ENCODE data around the gene NOL8. TPM values are rescaled to one million over a fixed set of nuclear protein-coding genes. Genes with fewer than 3 reads are reported as not detected.

The NOL8 gene
- total RNA-seq, 2 donors from 2014 or later, result 26.5 to 38.2 TPM

GRCh38 chr9:92293075-92293354 lies 32.1 kb downstream of the NOL8 start:
- DNase-seq (no peak), ATAC-seq (no peak)
- peaks cover 0 to 3% of the 10 kb centered on the region in 2 donors for H3K36me3 ChIP-seq (replicated peaks in 1 of 2; ENCODE audit: insufficient read depth in 1 of 2, low read depth in 2 of 2)
- peak overlapping the region; percentile 39 to 90 for H3K4me3 ChIP-seq
- no peaks in the 10 kb centered on the region for H3K27me3 ChIP-seq
- TF ChIP-seq, protein P1, sequence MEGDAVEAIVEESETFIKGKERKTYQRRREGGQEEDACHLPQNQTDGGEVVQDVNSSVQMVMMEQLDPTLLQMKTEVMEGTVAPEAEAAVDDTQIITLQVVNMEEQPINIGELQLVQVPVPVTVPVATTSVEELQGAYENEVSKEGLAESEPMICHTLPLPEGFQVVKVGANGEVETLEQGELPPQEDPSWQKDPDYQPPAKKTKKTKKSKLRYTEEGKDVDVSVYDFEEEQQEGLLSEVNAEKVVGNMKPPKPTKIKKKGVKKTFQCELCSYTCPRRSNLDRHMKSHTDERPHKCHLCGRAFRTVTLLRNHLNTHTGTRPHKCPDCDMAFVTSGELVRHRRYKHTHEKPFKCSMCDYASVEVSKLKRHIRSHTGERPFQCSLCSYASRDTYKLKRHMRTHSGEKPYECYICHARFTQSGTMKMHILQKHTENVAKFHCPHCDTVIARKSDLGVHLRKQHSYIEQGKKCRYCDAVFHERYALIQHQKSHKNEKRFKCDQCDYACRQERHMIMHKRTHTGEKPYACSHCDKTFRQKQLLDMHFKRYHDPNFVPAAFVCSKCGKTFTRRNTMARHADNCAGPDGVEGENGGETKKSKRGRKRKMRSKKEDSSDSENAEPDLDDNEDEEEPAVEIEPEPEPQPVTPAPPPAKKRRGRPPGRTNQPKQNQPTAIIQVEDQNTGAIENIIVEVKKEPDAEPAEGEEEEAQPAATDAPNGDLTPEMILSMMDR (IDR thresholded peaks at IDR 0.05), result no peak
- no peak for TF ChIP-seq POLR2A (IDR thresholded peaks at IDR 0.05)
- no peaks in the 10 kb centered on the region for H3K9me3 ChIP-seq
- H3K27ac ChIP-seq, result peak overlapping the region in 3 of 4 donors; percentile 22 to 81 (median 81)
- intact Hi-C loops (cut with DNase I), result no loop called here
- peaks cover 32% of the 10 kb centered on the region for H3K4me1 ChIP-seq
- WGBS, 2 donors, result 1 to 2% methylated on average over 5 of the region's 5 CpGs

GRCh38 chr9:92292338-92293074 lies 32.6 kb downstream of the NOL8 start:
- Histone ChIP-seq H3K36me3 (replicated peaks in 1 of 2; ENCODE audit: insufficient read depth in 1 of 2, low read depth in 2 of 2) (peaks cover 0 to 4% of the 10 kb centered on the region in 2 donors), H3K27ac (peak overlapping the region in 3 of 4 donors; percentile 22 to 81 (median 81)), H3K4me1 (peaks cover 32% of the 10 kb centered on the region), H3K9me3 (no peaks in the 10 kb centered on the region), H3K27me3 (no peaks in the 10 kb centered on the region), H3K4me3 (peak overlapping the region in 1 of 2 donors; percentile 90)
- intact Hi-C loops (cut with DNase I), result no loop called here
- ATAC-seq (no peak), DNase-seq (no peak)
- TF ChIP-seq, protein P1 (IDR thresholded peaks at IDR 0.05), result no peak
- no peak for TF ChIP-seq POLR2A (IDR thresholded peaks at IDR 0.05)
- 49 to 55% methylated on average over 8 of the region's 8 CpGs for WGBS, 2 donors

DNA sequence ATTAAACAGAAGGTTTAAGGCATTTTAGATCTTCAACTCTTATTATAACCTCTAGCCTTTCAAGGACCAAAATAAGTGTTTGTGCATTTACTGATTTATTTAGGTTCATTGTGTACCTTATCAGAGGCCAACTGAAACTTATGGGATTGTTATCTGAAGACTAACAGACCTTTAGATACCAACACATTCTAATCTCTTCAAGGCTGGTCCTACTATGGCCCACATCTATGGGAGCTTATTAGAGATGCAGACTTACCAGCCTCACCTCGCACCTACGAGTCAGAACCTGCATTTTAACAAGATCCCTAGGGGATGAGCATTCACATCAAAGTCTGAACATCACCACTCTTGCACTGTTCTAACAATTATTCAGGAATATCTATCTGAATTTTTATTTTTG lies 33.6 kb downstream of the NOL8 start:
- ATAC-seq, result no peak
- intact Hi-C loops (cut with DNase I), result no loop called here
- no peak overlapping the region for H3K27ac ChIP-seq
- 55 to 67% methylated on average over 2 of the region's 2 CpGs for WGBS, 2 donors
- TF ChIP-seq POLR2A (IDR thresholded peaks at IDR 0.05), result no peak
- TF ChIP-seq, protein P1 (IDR thresholded peaks at IDR 0.05), result no peak
- H3K4me1 ChIP-seq, result peaks cover 32% of the 10 kb centered on the region
- DNase-seq, result no peak
- H3K36me3 ChIP-seq (replicated peaks in 1 of 2; ENCODE audit: insufficient read depth in 1 of 2, low read depth in 2 of 2), result peaks cover 0 to 4% of the 10 kb centered on the region in 2 donors
- H3K27me3 ChIP-seq, result no peaks in the 10 kb centered on the region
- no peak overlapping the region for H3K4me3 ChIP-seq
- no peaks in the 10 kb centered on the region for H3K9me3 ChIP-seq

GRCh38 chr9:92290785-92291429 lies 34.2 kb downstream of the NOL8 start:
- 32 to 33% methylated on average over 1 of the region's 1 CpG for WGBS, 2 donors
- H3K9me3 ChIP-seq, result no peaks in the 10 kb centered on the region
- peaks cover 0 to 9% of the 10 kb centered on the region in 2 donors for H3K36me3 ChIP-seq (replicated peaks in 1 of 2; ENCODE audit: insufficient read depth in 1 of 2, low read depth in 2 of 2)
- intact Hi-C loops (cut with DNase I), result no loop called here
- TF ChIP-seq, protein P1 (IDR thresholded peaks at IDR 0.05), result no peak
- no peak for TF ChIP-seq POLR2A (IDR thresholded peaks at IDR 0.05)
- H3K27ac ChIP-seq, result no peak overlapping the region
- H3K27me3 ChIP-seq, result no peaks in the 10 kb centered on the region
- H3K4me3 ChIP-seq, result no peak overlapping the region
- DNase-seq, result no peak
- H3K4me1 ChIP-seq, result peaks cover 32% of the 10 kb centered on the region
- no peak for ATAC-seq
